DND-41 (cell line): ENCODE measurements around the gene CYB561.

Source experiments
- ATAC-seq: fragments of 200-7000 bp; cut with Tn5 transposase; 3 replicates; pipeline ENCODE4 v1.9.1; 2021; ENCODE audit warnings: low read depth; ENCODE audit not compliant: insufficient read depth
- DNase-seq: peaks from one replicate; pipeline ENCODE4 v3.0.0-alpha.2; 2020
- H2AFZ ChIP-seq: 2 replicates; pipeline ENCODE4 v1.6.0; 2012; ENCODE audit warnings: low read depth, low read length
- H3K27ac ChIP-seq: 2 replicates; pipeline ENCODE4 v1.5.1; 2012; ENCODE audit warnings: low read length, inconsistent platforms
- H3K27me3 ChIP-seq: fragments of 200-600 bp; sonication (generic); 2 replicates; pipeline ENCODE4 v1.6.0; 2012; ENCODE audit warnings: low read length, mild to moderate bottlenecking, inconsistent platforms; ENCODE audit not compliant: insufficient read depth, poor library complexity
- H3K36me3 ChIP-seq: 2 replicates; pipeline ENCODE4 v1.5.1; 2012; ENCODE audit warnings: low read length, inconsistent platforms; ENCODE audit not compliant: insufficient read depth
- H3K4me1 ChIP-seq: 2 replicates; pipeline ENCODE4 v1.5.1; 2012; ENCODE audit warnings: mild to moderate bottlenecking, low read length; ENCODE audit not compliant: insufficient read depth
- H3K4me2 ChIP-seq: 2 replicates; pipeline ENCODE4 v1.6.0; 2012; ENCODE audit warnings: mild to moderate bottlenecking, moderate library complexity, low read length, inconsistent platforms; ENCODE audit not compliant: insufficient read depth
- H3K4me3 ChIP-seq, 2 experiments: fragments of 200-600 bp in 1 of 2; shearing (Covaris generic) in 1 of 2; 2 replicates each; pipeline ENCODE4 v1.5.1; 2012 to 2016; ENCODE audit warnings: inconsistent platforms in 2 of 2, low read length in 2 of 2, mild to moderate bottlenecking in 2 of 2, low read depth in 1 of 2, moderate library complexity in 1 of 2
- H3K79me2 ChIP-seq: 2 replicates; pipeline ENCODE4 v1.6.0; 2012; ENCODE audit warnings: low read length, inconsistent platforms; ENCODE audit not compliant: insufficient read depth
- H3K9ac ChIP-seq: 2 replicates; pipeline ENCODE4 v1.6.0; 2012; ENCODE audit warnings: low read depth, mild to moderate bottlenecking, inconsistent platforms, low read length, moderate library complexity
- H3K9me3 ChIP-seq: 2 replicates; pipeline ENCODE4 v1.5.1; 2012; ENCODE audit warnings: low read length, moderate library complexity, mild to moderate bottlenecking, inconsistent platforms; ENCODE audit not compliant: insufficient read depth, severe bottlenecking
- H4K20me1 ChIP-seq: 2 replicates; pipeline ENCODE4 v1.6.0; 2012; ENCODE audit warnings: low read length; ENCODE audit not compliant: insufficient read depth
- CTCF ChIP-seq: IDR thresholded peaks from 2 replicates; pipeline ENCODE4 v1.5.1; 2012; ENCODE audit warnings: borderline replicate concordance, low read length, moderate library complexity, mild to moderate bottlenecking; ENCODE audit not compliant: poor library complexity, severe bottlenecking; ENCODE audit errors: extremely low read depth
- EZH2 ChIP-seq: IDR thresholded peaks from 3 replicates; pipeline ENCODE4 v1.6.1; 2012; ENCODE audit warnings: borderline replicate concordance, low read depth, mild to moderate bottlenecking, moderate library complexity, low read length, inconsistent platforms; ENCODE audit not compliant: severe bottlenecking

CYB561 gene

DNA sequence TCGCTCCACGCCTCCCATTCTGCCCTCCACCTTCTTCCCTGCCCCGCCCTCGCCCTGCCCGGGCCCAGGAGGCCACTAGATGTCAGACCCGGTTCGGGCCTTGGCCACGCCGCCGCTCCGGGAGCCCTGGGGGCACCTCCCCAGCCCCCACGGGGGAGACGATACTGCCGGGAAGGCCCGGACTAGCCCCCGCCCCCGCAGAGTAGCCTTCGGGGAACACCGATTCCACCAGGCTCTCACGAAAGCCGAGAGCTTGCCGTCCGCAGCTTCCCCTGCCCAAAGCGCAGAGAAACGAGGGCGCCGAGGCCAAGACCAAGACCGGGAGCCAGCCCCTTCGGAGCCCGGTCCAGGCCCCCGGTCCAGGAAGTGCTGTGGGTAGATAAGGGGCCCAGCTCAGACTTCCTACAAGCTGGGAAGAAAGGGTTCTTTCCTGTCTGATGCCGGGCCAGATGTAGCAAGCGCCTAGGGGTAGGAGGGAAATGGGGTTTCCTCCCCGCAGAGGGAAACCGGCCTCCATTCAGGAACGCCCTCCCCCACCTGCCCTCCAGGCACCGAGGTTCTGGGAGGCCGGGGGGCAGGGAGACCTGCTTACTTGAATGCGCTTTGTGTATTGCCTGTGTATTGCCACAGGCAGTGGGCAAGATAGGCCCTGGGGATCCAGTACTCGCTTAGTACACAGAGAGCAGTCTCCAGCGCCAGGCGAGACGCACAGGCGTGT, 806 bp upstream of the CYB561 start:
- ATAC-seq (peak; percentile 66), DNase-seq (peak; percentile 51)
- no peaks in the 10 kb centered on the region for H3K27me3 ChIP-seq
- H3K79me2 ChIP-seq, result no peaks in the 10 kb centered on the region
- no peak overlapping the region for H3K9ac ChIP-seq
- H3K4me1 ChIP-seq, result no peaks in the 10 kb centered on the region
- no peak overlapping the region for H3K4me2 ChIP-seq
- TF ChIP-seq EZH2 (no peak), CTCF (no peak)
- no peak overlapping the region for H2AFZ ChIP-seq
- H3K36me3 ChIP-seq, result no peaks in the 10 kb centered on the region
- no peak overlapping the region for H3K4me3 ChIP-seq
- no peaks in the 10 kb centered on the region for H3K9me3 ChIP-seq
- H4K20me1 ChIP-seq, result no peaks in the 10 kb centered on the region
- no peak overlapping the region for H3K27ac ChIP-seq

DNA sequence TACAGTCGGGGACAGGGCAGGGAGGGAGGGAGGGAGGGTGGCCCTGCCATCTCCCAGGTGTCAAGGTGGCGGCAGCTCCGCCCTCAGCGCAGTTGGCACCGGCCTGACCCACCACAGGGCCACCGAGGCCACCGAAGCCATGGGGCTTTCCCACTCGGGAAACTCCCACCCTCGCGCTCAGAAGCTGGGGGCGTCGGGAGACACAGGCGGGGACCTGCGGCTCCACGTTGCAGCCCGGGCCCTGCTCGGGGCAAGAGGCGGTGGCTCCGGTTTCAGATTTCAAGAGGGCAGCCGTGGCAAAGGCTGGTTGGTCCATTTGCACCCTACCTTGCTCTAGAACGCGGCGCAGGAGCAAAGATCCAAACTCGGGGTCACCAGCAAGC, 544 bp downstream of the CYB561 start:
- no peaks in the 10 kb centered on the region for H3K79me2 ChIP-seq
- no peak overlapping the region for H3K9ac ChIP-seq
- no peaks in the 10 kb centered on the region for H3K9me3 ChIP-seq
- H3K4me1 ChIP-seq, result no peaks in the 10 kb centered on the region
- H3K27me3 ChIP-seq, result no peaks in the 10 kb centered on the region
- no peak overlapping the region for H2AFZ ChIP-seq
- H3K4me3 ChIP-seq, result no peak overlapping the region
- ATAC-seq, result no peak
- no peaks in the 10 kb centered on the region for H3K36me3 ChIP-seq
- no peaks in the 10 kb centered on the region for H4K20me1 ChIP-seq
- no peak for DNase-seq
- no peak overlapping the region for H3K4me2 ChIP-seq
- TF ChIP-seq EZH2, result no peak
- no peak for TF ChIP-seq CTCF
- H3K27ac ChIP-seq, result no peak overlapping the region

GRCh38 chr17:63445065-63445464, 1.0 kb downstream of the CYB561 start:
- Histone ChIP-seq H3K9me3 (no peaks in the 10 kb centered on the region), H3K4me1 (peaks cover under 1% of the 10 kb centered on the region; the same call in 1 of the 2 replicates), H3K9ac (no peak overlapping the region), H3K4me2 (no peak overlapping the region), H4K20me1 (no peaks in the 10 kb centered on the region), H3K27ac (no peak overlapping the region), H3K4me3 (no peak overlapping the region), H3K27me3 (no peaks in the 10 kb centered on the region), H2AFZ (no peak overlapping the region), H3K79me2 (no peaks in the 10 kb centered on the region), H3K36me3 (no peaks in the 10 kb centered on the region)
- DNase-seq (no peak), ATAC-seq (no peak)
- TF ChIP-seq CTCF (no peak), EZH2 (no peak)
